Measurements from ENCODE around the gene BAHCC1.

DNA sequence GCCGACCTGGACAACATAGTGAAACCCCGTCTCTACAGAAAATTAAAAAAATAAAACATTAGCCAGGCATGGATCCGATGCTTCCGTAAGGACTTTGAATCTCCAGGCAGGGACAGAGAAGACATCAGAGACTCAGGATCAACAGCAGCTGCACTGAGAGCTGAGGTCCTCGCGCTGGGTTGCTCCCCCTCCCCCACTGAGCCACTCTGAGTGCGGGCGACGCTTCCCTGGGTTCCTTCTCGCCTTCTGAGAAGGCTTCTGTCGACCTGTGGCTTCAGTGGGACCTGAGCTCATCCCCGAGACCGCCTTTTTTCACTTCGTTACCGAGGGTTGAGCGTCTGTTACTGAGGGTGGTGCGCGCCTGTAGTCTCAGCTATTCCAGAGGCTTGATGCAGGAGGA is 96.9 kb downstream of the BAHCC1 start:
- TF ChIP-seq, protein P1, sequence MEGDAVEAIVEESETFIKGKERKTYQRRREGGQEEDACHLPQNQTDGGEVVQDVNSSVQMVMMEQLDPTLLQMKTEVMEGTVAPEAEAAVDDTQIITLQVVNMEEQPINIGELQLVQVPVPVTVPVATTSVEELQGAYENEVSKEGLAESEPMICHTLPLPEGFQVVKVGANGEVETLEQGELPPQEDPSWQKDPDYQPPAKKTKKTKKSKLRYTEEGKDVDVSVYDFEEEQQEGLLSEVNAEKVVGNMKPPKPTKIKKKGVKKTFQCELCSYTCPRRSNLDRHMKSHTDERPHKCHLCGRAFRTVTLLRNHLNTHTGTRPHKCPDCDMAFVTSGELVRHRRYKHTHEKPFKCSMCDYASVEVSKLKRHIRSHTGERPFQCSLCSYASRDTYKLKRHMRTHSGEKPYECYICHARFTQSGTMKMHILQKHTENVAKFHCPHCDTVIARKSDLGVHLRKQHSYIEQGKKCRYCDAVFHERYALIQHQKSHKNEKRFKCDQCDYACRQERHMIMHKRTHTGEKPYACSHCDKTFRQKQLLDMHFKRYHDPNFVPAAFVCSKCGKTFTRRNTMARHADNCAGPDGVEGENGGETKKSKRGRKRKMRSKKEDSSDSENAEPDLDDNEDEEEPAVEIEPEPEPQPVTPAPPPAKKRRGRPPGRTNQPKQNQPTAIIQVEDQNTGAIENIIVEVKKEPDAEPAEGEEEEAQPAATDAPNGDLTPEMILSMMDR (IDR thresholded peaks at IDR 0.05; ENCODE audit: low read depth, low read length) = no peak
- TF ChIP-seq EZH2phosphoT487 (IDR thresholded peaks at IDR 0.05; ENCODE audit: low read depth) = no peak

Data from OCI-LY3 (cell line).